DMS53 (cell line): ENCODE results near the gene OR2H2.
A peak's percentile ranks its signal among the peaks of the same experiment; 100 is the strongest.

Source experiments
- DNase-seq: peaks from one replicate; lab custom pipeline; 2025; lab: John Stamatoyannopoulos, UW

OR2H2 gene

GRCh38 chr6:29584821-29585220 is at the start of gene OR2H2:
TSS of gene OR2H2 (plus strand) at chr6:29585121. CDS start at chr6:29587945, 2,824 bp downstream.
- no peak for DNase-seq

GRCh38 chr6:29537714-29538403 is 47.1 kb upstream of the OR2H2 start:
- DNase-seq: no peak

- no peak for DNase-seq
These were observed 37.3 kb upstream of the OR2H2 start for GRCh38 chr6:29547573-29547972.

- DNase-seq: peak; percentile 35
These were observed 32.3 kb upstream of the OR2H2 start for GRCh38 chr6:29552512-29553051.

GRCh38 chr6:29553268-29554057 is 31.5 kb upstream of the OR2H2 start:
- no peak for DNase-seq

- DNase-seq: no peak
These were observed 30.2 kb upstream of the OR2H2 start for GRCh38 chr6:29554764-29555163.

GRCh38 chr6:29557320-29557719 is 27.6 kb upstream of the OR2H2 start:
- no peak for DNase-seq

- peak; percentile 74 for DNase-seq
These were observed 26.4 kb upstream of the OR2H2 start for GRCh38 chr6:29558439-29559079.

GRCh38 chr6:29559524-29560287 is 25.2 kb upstream of the OR2H2 start, which contains the start of gene UBD:
TSS of gene UBD (minus strand) at chr6:29559732. CDS start at chr6:29559701, 31 bp downstream.
- peak; percentile 71 for DNase-seq

GRCh38 chr6:29561091-29561490 is 23.8 kb upstream of the OR2H2 start:
- DNase-seq: peak; percentile 45

GRCh38 chr6:29561606-29562181 is 23.2 kb upstream of the OR2H2 start:
- no peak for DNase-seq

GRCh38 chr6:29563435-29563965 is 21.4 kb upstream of the OR2H2 start:
- peak; percentile 42 for DNase-seq

GRCh38 chr6:29564875-29565274 is 20.0 kb upstream of the OR2H2 start:
- DNase-seq: no peak

- no peak for DNase-seq
These were observed 18.1 kb upstream of the OR2H2 start for GRCh38 chr6:29566856-29567255.

- DNase-seq: no peak
These were observed 17.4 kb upstream of the OR2H2 start for GRCh38 chr6:29567541-29567940.

GRCh38 chr6:29567991-29568390 is 16.9 kb upstream of the OR2H2 start:
- no peak for DNase-seq

- no peak for DNase-seq
These were observed 8.9 kb upstream of the OR2H2 start for GRCh38 chr6:29576056-29576455.

GRCh38 chr6:29577544-29577943 is 7.4 kb upstream of the OR2H2 start:
- no peak for DNase-seq

GRCh38 chr6:29589423-29590048 is 4.6 kb downstream of the OR2H2 start:
- DNase-seq: peak; percentile 68

- DNase-seq: no peak
These were observed 5.4 kb downstream of the OR2H2 start for GRCh38 chr6:29590218-29590808.
